ENCODE data around the gene EPSTI1. TPM values are rescaled to one million over a fixed set of nuclear protein-coding genes. Genes with fewer than 3 reads are reported as not detected.

The EPSTI1 gene
- polyA plus RNA-seq, 1 experiment: 2.5 TPM

GRCh38 chr13:42973581-42973980 lies 18.5 kb downstream of the EPSTI1 start:
- TF ChIP-seq CTCF (IDR thresholded peaks at IDR 0.05; ENCODE audit: insufficient read depth, low read depth, low read length): no peak
- no peaks in the 10 kb centered on the region for H3K27me3 ChIP-seq (ENCODE audit: control insufficient read depth, insufficient read depth, low read length)
- CTCF ChIA-PET: interaction anchor here (0.9 to 2.5 kb wide), 3 partner anchors 9 to 50 kb away, joined by 3 to 7 read pairs (median 5); no protein-coding TSS in a partner anchor
- POLR2A ChIA-PET: no interaction called here
- H3K36me3 ChIP-seq (ENCODE audit: control insufficient read depth, insufficient read depth, low read length): no peaks in the 10 kb centered on the region
- no peak overlapping the region for H3K4me3 ChIP-seq (ENCODE audit: low read depth, low read length)
- DNase-seq (ENCODE audit: low read depth): no peak

- DNase-seq (ENCODE audit: low read depth): no peak
- POLR2A ChIA-PET: no interaction called here
Measured at GRCh38 chr13:42971691-42972347, 20.2 kb downstream of the EPSTI1 start.

GRCh38 chr13:42970824-42971690 lies 21.0 kb downstream of the EPSTI1 start:
- POLR2A ChIA-PET: no interaction called here
- peak; percentile 69 for TF ChIP-seq CTCF (IDR thresholded peaks at IDR 0.05; ENCODE audit: insufficient read depth, low read depth, low read length)
- CTCF ChIA-PET: interaction anchor here (0.7 to 1.6 kb wide), 7 partner anchors 10 to 834 kb away, joined by 3 to 6 read pairs (median 4); no protein-coding TSS in a partner anchor
- no peak for DNase-seq (ENCODE audit: low read depth)
- no peaks in the 10 kb centered on the region for H3K27me3 ChIP-seq (ENCODE audit: control insufficient read depth, insufficient read depth, low read length)
- no peaks in the 10 kb centered on the region for H3K36me3 ChIP-seq (ENCODE audit: control insufficient read depth, insufficient read depth, low read length)
- H3K4me3 ChIP-seq (ENCODE audit: low read depth, low read length): no peak overlapping the region

More at GRCh38 chr13:42971691-42972347, 20.2 kb downstream of the EPSTI1 start:
- no peaks in the 10 kb centered on the region for H3K36me3 ChIP-seq (ENCODE audit: control insufficient read depth, insufficient read depth, low read length)
- CTCF ChIA-PET: interaction anchor here (0.7 to 2.5 kb wide), 10 partner anchors 9 to 833 kb away, joined by 3 to 7 read pairs (median 4); no protein-coding TSS in a partner anchor
- no peak for TF ChIP-seq CTCF (IDR thresholded peaks at IDR 0.05; ENCODE audit: insufficient read depth, low read depth, low read length)
- H3K27me3 ChIP-seq (ENCODE audit: control insufficient read depth, insufficient read depth, low read length): no peaks in the 10 kb centered on the region
- no peak overlapping the region for H3K4me3 ChIP-seq (ENCODE audit: low read depth, low read length)

- no peak for DNase-seq (ENCODE audit: low read depth)
Measured at GRCh38 chr13:42969565-42970172, 22.4 kb downstream of the EPSTI1 start.

More at GRCh38 chr13:42969565-42970172, 22.4 kb downstream of the EPSTI1 start:
- TF ChIP-seq CTCF (IDR thresholded peaks at IDR 0.05; ENCODE audit: insufficient read depth, low read depth, low read length): peak; percentile 79
- no peaks in the 10 kb centered on the region for H3K27me3 ChIP-seq (ENCODE audit: control insufficient read depth, insufficient read depth, low read length)
- ChIA-PET POLR2A (interaction anchor here (0.6 kb wide), 1 partner anchor 185 kb away, joined by 3 read pairs; no protein-coding TSS in a partner anchor), CTCF (interaction anchor here (0.6 to 3.1 kb wide), 26 partner anchors 9 to 902 kb away, joined by 3 to 18 read pairs (median 4); partner anchors contain the start of gene EPSTI1)
- H3K36me3 ChIP-seq (ENCODE audit: control insufficient read depth, insufficient read depth, low read length): no peaks in the 10 kb centered on the region
- no peak overlapping the region for H3K4me3 ChIP-seq (ENCODE audit: low read depth, low read length)
